ENCODE data around the gene MCC. TPM values are rescaled to one million over a fixed set of nuclear protein-coding genes. Genes with fewer than 3 reads are reported as not detected.

Gene MCC
- total RNA-seq, 3 donors from 2014 or later, result 24.3 to 46.5 (median 29.4) TPM

DNA sequence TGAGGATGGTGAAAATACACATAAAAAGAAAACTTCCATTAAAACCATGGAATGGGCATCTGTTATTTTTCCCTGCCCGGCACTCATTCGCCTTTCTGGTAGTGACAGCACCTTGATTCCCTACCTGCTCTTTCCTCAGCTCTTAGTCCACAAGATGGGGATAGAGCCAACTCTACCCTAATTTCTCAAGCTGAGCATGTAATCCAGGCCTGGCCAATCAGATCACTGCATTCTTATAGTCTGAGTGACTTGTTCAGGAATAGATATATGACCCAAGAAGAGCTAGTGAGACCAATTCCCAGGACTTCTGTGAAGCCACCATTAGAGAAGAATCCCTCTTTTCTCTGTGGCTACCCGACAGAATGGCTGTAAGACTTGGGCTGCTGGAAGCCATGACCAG is 111.6 kb downstream of the MCC start:
- intact Hi-C loops (cut with DNase I; ENCODE audit: low total_unique reads), result loop anchor here (10.0 kb wide), 1 partner anchor 128 kb away; no protein-coding TSS in a partner anchor
- H3K36me3 ChIP-seq, result no peaks in the 10 kb centered on the region
- H3K4me3 ChIP-seq, result no peak overlapping the region
- H3K9me3 ChIP-seq, result no peaks in the 10 kb centered on the region
- DNase-seq (ENCODE audit: low spot score in 2 of 2), result no peak
- no peaks in the 10 kb centered on the region for H3K27me3 ChIP-seq
- no peak overlapping the region for H3K27ac ChIP-seq
- TF ChIP-seq CTCF (IDR thresholded peaks at IDR 0.05) (no peak), POLR2AphosphoS5 (IDR thresholded peaks at IDR 0.05) (no peak), POLR2A (IDR thresholded peaks at IDR 0.05) (no peak)
- H3K4me1 ChIP-seq, result no peaks in the 10 kb centered on the region

GRCh38 chr5:113375480-113376060 is 112.7 kb downstream of the MCC start:
- DNase-seq (ENCODE audit: low spot score in 2 of 2), result no peak
- H3K9me3 ChIP-seq, result no peaks in the 10 kb centered on the region
- TF ChIP-seq CTCF (IDR thresholded peaks at IDR 0.05) (no peak), POLR2A (IDR thresholded peaks at IDR 0.05) (no peak), POLR2AphosphoS5 (IDR thresholded peaks at IDR 0.05) (no peak)
- H3K4me1 ChIP-seq, result no peaks in the 10 kb centered on the region
- H3K27ac ChIP-seq, result no peak overlapping the region
- no peaks in the 10 kb centered on the region for H3K27me3 ChIP-seq
- intact Hi-C loops (cut with DNase I; ENCODE audit: low total_unique reads), result loop anchor here (10.0 kb wide), 1 partner anchor 129 kb away; no protein-coding TSS in a partner anchor
- no peaks in the 10 kb centered on the region for H3K36me3 ChIP-seq
- no peak overlapping the region for H3K4me3 ChIP-seq

DNA sequence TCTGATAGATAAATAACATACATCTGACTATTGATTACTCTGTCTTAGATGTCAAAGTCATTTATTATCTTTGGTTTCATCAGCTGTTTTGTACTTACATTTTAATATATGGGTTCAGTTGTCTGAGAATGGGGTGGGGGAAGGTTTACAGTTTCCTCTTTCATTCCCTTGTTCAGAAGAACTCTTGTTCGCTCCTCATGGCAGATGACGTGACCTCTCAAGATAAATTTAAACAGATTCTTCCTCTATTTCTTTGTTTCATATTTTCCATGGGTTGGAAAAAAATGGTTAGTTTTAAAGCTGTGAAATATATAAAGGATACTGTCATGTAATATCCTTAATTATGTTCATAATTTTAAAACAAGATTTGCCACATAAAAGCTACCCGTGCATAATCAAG is 114.8 kb downstream of the MCC start:
- TF ChIP-seq CTCF (IDR thresholded peaks at IDR 0.05) (no peak), POLR2AphosphoS5 (IDR thresholded peaks at IDR 0.05) (no peak), POLR2A (IDR thresholded peaks at IDR 0.05) (no peak)

DNA sequence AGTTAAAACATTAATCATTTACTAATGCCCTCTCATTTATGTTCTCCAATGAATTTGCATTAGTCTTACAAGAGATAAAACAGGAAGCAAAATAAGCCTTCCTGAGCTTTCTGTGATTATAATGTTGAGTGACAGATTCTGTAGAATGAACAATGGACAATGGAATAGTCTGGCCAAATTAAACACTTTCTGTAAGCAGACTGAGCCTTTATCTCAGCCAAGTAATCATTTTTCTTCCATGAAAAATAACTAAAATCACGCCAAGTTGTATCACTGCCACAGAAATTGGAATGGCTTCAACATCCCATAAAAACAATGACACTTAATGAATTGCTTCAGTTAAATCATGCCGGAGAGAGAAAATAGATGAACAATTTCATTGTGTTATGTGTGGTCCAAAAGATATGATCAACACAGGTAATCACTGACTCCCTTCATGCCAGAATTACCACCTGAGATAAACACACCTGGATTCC is 116.5 kb downstream of the MCC start:
- H3K27ac ChIP-seq, result no peak overlapping the region
- intact Hi-C loops (cut with DNase I; ENCODE audit: low total_unique reads), result loop anchor here (10.0 kb wide), 1 partner anchor 133 kb away; no protein-coding TSS in a partner anchor
- H3K9me3 ChIP-seq, result no peaks in the 10 kb centered on the region
- no peaks in the 10 kb centered on the region for H3K27me3 ChIP-seq
- TF ChIP-seq POLR2AphosphoS5 (IDR thresholded peaks at IDR 0.05), result no peak
- no peak for TF ChIP-seq CTCF (IDR thresholded peaks at IDR 0.05)
- TF ChIP-seq POLR2A (IDR thresholded peaks at IDR 0.05), result no peak
- no peaks in the 10 kb centered on the region for H3K4me1 ChIP-seq
- no peak for DNase-seq (ENCODE audit: low spot score in 2 of 2)
- H3K36me3 ChIP-seq, result no peaks in the 10 kb centered on the region
- H3K4me3 ChIP-seq, result no peak overlapping the region

More for the DNA sequence above, 114.8 kb downstream of the MCC start:
- Histone ChIP-seq H3K4me3 (no peak overlapping the region), H3K4me1 (no peaks in the 10 kb centered on the region), H3K9me3 (no peaks in the 10 kb centered on the region), H3K27me3 (no peaks in the 10 kb centered on the region), H3K27ac (no peak overlapping the region), H3K36me3 (no peaks in the 10 kb centered on the region)
- DNase-seq (ENCODE audit: low spot score in 2 of 2), result no peak
- intact Hi-C loops (cut with DNase I; ENCODE audit: low total_unique reads), result loop anchor here (10.0 kb wide), 1 partner anchor 131 kb away; no protein-coding TSS in a partner anchor

DNA sequence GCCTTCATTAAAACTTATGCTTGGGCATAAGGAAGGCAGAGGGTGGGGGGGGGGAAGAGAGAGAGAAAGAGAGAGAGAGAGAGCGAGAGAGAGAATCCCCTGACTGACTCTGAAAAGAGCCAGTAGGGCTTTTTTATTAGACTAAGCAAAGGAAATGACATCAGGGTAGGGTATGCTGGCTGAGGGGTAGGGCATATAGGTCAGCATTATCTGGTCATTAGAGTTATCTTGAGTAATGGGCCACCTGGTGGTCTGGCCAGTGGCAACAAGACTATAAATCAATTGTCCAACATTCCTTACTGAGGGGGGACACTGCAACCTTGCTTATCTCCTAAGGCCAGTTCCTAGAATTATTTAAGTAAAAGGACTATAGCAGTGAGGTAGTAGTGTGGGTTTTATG is 120.7 kb downstream of the MCC start:
- TF ChIP-seq CTCF (IDR thresholded peaks at IDR 0.05) (no peak), POLR2AphosphoS5 (IDR thresholded peaks at IDR 0.05) (no peak), POLR2A (IDR thresholded peaks at IDR 0.05) (no peak)
- DNase-seq (ENCODE audit: low spot score in 2 of 2), result no peak
- no peaks in the 10 kb centered on the region for H3K27me3 ChIP-seq
- H3K9me3 ChIP-seq, result peaks cover 13 to 17% of the 10 kb centered on the region in 2 donors
- no peak overlapping the region for H3K27ac ChIP-seq
- intact Hi-C loops (cut with DNase I; ENCODE audit: low total_unique reads), result no loop called here
- no peaks in the 10 kb centered on the region for H3K36me3 ChIP-seq
- H3K4me3 ChIP-seq, result no peak overlapping the region
- H3K4me1 ChIP-seq, result no peaks in the 10 kb centered on the region

Measured in breast epithelium (tissue), 4 donors.